ENCODE data around the gene EIF5A.

Gene EIF5A

GRCh38 chr17:7296189-7296861 lies 11.1 kb upstream of the EIF5A start:
- peak; percentile 40 for DNase-seq (ENCODE audit: low read depth)
- in situ Hi-C loops (cut with HindIII; ENCODE audit: low sequenced_read_pairs): no loop called here
- H3K4me3 ChIP-seq (ENCODE audit: low read depth, low read length): no peak overlapping the region
- TF ChIP-seq CTCF (IDR thresholded peaks at IDR 0.05; ENCODE audit: low read depth, low read length, missing control alignments): peak; percentile 88

- TF ChIP-seq CTCF (IDR thresholded peaks at IDR 0.05; ENCODE audit: low read depth, low read length, missing control alignments): no peak
- in situ Hi-C loops (cut with HindIII; ENCODE audit: low sequenced_read_pairs): no loop called here
- no peak overlapping the region for H3K4me3 ChIP-seq (ENCODE audit: low read depth, low read length)
- no peak for DNase-seq (ENCODE audit: low read depth)
Observed at GRCh38 chr17:7304179-7304578, 3.2 kb upstream of the EIF5A start.

- in situ Hi-C loops (cut with HindIII; ENCODE audit: low sequenced_read_pairs): no loop called here
- peak overlapping the region; percentile 94 for H3K4me3 ChIP-seq (ENCODE audit: low read depth, low read length)
- no peak for TF ChIP-seq CTCF (IDR thresholded peaks at IDR 0.05; ENCODE audit: low read depth, low read length, missing control alignments)
- no peak for DNase-seq (ENCODE audit: low read depth)
Observed at GRCh38 chr17:7307686-7308624, 527 bp downstream of the EIF5A start.

- in situ Hi-C loops (cut with HindIII; ENCODE audit: low sequenced_read_pairs): no loop called here
- peak overlapping the region; percentile 94 for H3K4me3 ChIP-seq (ENCODE audit: low read depth, low read length)
- DNase-seq (ENCODE audit: low read depth): peak; percentile 68
- TF ChIP-seq CTCF (IDR thresholded peaks at IDR 0.05; ENCODE audit: low read depth, low read length, missing control alignments): no peak
Observed at GRCh38 chr17:7308625-7309433, 1.4 kb downstream of the EIF5A start.

GRCh38 chr17:7309628-7310027 lies 2.2 kb downstream of the EIF5A start:
- TF ChIP-seq CTCF (IDR thresholded peaks at IDR 0.05; ENCODE audit: low read depth, low read length, missing control alignments): no peak
- H3K4me3 ChIP-seq (ENCODE audit: low read depth, low read length): peak overlapping the region; percentile 94
- no peak for DNase-seq (ENCODE audit: low read depth)
- in situ Hi-C loops (cut with HindIII; ENCODE audit: low sequenced_read_pairs): no loop called here

GRCh38 chr17:7311110-7311705 lies 3.8 kb downstream of the EIF5A start:
- TF ChIP-seq CTCF (IDR thresholded peaks at IDR 0.05; ENCODE audit: low read depth, low read length, missing control alignments): no peak
- in situ Hi-C loops (cut with HindIII; ENCODE audit: low sequenced_read_pairs): no loop called here
- H3K4me3 ChIP-seq (ENCODE audit: low read depth, low read length): no peak overlapping the region

More at GRCh38 chr17:7311110-7311705, 3.8 kb downstream of the EIF5A start:
- no peak for DNase-seq (ENCODE audit: low read depth)
